ENCODE results near the gene AFMID. TPM values are rescaled to one million over a fixed set of nuclear protein-coding genes. Genes with fewer than 3 reads are reported as not detected.

Gene AFMID
- total RNA-seq, 1 donor from 2014 or later, result 38.6 TPM

- Histone ChIP-seq H3K4me3 (no peak overlapping the region), H3K4me1 (peaks cover 3% of the 10 kb centered on the region), H3K36me3 (peaks cover 16% of the 10 kb centered on the region), H3K27me3 (ENCODE audit: low read depth) (no peaks in the 10 kb centered on the region), H3K27ac (no peak overlapping the region), H3K9me3 (no peaks in the 10 kb centered on the region)
- no peak for DNase-seq
- ATAC-seq, result peak in 1 of 2 donors; percentile 8
- TF ChIP-seq, protein P1, sequence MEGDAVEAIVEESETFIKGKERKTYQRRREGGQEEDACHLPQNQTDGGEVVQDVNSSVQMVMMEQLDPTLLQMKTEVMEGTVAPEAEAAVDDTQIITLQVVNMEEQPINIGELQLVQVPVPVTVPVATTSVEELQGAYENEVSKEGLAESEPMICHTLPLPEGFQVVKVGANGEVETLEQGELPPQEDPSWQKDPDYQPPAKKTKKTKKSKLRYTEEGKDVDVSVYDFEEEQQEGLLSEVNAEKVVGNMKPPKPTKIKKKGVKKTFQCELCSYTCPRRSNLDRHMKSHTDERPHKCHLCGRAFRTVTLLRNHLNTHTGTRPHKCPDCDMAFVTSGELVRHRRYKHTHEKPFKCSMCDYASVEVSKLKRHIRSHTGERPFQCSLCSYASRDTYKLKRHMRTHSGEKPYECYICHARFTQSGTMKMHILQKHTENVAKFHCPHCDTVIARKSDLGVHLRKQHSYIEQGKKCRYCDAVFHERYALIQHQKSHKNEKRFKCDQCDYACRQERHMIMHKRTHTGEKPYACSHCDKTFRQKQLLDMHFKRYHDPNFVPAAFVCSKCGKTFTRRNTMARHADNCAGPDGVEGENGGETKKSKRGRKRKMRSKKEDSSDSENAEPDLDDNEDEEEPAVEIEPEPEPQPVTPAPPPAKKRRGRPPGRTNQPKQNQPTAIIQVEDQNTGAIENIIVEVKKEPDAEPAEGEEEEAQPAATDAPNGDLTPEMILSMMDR (IDR thresholded peaks at IDR 0.05), result no peak
- intact Hi-C loops (cut with DNase I), result no loop called here
These were observed 17.4 kb downstream of the AFMID start for GRCh38 chr17:78204387-78205123.

DNA sequence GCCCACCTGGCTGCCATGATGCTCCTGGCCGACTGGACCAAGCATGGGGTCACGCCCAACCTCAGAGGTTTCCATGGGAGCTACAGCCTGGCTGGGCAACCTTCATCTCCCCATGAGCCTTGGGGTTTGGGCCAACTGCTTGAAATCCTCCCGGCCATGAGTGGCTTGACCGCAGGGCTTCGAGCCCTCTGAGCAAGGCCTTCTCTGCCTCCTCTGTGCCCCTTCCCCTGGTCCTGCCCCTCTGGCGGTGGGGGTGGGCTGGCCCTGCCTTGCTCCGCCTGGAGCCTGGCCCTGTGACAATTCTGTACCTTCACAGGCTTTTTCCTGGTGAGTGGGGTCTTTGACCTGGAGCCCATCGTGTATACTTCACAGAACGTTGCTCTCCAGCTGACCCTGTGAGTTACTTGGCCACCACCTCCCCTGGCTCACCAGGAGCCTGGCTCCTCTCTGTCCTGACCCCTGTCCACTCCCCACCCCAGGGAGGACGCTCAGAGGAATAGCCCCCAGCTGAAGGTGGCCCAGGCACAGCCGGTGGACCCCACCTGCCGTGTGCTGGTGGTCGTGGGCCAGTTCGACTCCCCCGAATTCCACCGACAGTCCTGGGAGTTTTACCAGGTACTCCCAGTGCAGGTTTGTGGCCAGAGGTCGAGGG, 18.1 kb downstream of the AFMID start:
- ATAC-seq, result no peak
- intact Hi-C loops (cut with DNase I), result no loop called here
- TF ChIP-seq, protein P1 (IDR thresholded peaks at IDR 0.05), result no peak
- H3K27ac ChIP-seq, result no peak overlapping the region
- peaks cover 16% of the 10 kb centered on the region for H3K36me3 ChIP-seq
- no peaks in the 10 kb centered on the region for H3K9me3 ChIP-seq
- no peaks in the 10 kb centered on the region for H3K4me1 ChIP-seq
- no peak overlapping the region for H3K4me3 ChIP-seq
- DNase-seq, result no peak
- no peaks in the 10 kb centered on the region for H3K27me3 ChIP-seq (ENCODE audit: low read depth)

DNA sequence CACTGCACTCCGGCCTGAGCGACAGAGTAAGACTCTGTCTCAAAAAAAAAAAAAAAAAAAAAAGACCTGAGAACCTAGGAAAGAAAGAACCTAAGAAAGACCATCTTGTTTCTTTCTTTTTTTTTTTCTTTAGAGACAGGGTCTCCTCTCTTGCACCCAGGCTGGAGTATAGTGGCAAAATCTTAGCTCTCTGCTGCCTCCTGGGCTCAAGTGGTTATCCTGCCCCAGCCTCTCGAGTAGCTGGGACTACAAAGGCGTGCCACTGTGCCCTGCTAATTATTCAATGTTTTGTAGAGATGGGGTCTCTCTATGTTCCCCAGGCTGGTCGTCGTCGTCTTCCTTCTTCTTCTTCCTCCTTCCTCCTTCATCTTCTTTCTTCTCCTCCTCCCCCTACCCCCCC, 19.1 kb downstream of the AFMID start:
- Histone ChIP-seq H3K4me3 (no peak overlapping the region), H3K4me1 (no peaks in the 10 kb centered on the region), H3K36me3 (peaks cover 16% of the 10 kb centered on the region), H3K27me3 (ENCODE audit: low read depth) (no peaks in the 10 kb centered on the region), H3K9me3 (no peaks in the 10 kb centered on the region), H3K27ac (no peak overlapping the region)
- TF ChIP-seq, protein P1 (IDR thresholded peaks at IDR 0.05), result peak; percentile 13
- DNase-seq (no peak), ATAC-seq (no peak)
- intact Hi-C loops (cut with DNase I), result no loop called here

DNA sequence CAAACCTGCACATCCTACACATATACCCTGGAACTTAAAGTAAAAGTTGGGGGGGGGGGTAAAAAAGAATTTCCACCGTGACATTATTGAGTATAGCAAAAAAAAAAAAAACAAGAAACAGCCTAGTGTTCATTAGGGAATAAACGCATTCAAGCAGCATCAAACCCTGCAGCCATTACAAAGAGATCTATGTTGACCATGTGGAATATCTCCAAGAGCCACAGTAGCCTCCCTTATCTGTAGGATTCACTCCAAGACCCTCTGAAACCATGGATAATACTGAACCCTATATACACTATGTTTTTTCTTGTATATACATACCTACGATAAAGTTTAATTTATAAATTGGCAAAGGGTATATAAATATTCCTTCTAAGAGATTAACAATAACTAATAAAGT, 21.3 kb downstream of the AFMID start:
- no peak for ATAC-seq
- no peak for DNase-seq
- H3K27me3 ChIP-seq (ENCODE audit: low read depth), result no peaks in the 10 kb centered on the region
- no peak overlapping the region for H3K27ac ChIP-seq
- TF ChIP-seq, protein P1 (IDR thresholded peaks at IDR 0.05), result no peak
- H3K4me3 ChIP-seq, result no peak overlapping the region
- H3K36me3 ChIP-seq, result peaks cover 16% of the 10 kb centered on the region
- H3K4me1 ChIP-seq, result no peaks in the 10 kb centered on the region
- intact Hi-C loops (cut with DNase I), result no loop called here
- no peaks in the 10 kb centered on the region for H3K9me3 ChIP-seq

DNA sequence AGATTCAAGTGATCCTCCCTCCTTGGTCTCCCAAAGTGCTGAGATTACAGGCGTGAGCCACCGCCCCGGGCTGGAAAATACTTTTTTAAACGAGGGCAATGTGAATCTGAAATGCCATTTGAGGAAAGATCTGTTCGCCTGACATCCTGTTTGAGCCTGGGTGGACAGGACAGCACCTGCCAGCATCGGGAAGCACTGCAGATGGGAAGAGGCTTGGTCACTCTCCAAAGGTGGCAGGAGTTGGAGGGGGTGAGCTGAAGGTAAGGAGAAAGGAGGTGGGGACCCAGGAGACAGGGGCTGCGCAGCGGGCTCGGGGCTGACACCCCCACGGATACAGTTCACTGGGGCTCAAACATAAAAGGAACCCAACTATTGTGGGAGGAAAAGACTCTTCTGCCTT, 22.9 kb downstream of the AFMID start:
- peaks cover 12% of the 10 kb centered on the region for H3K4me1 ChIP-seq
- H3K36me3 ChIP-seq, result peaks cover 6% of the 10 kb centered on the region
- H3K27ac ChIP-seq, result no peak overlapping the region
- ATAC-seq (no peak), DNase-seq (no peak)
- intact Hi-C loops (cut with DNase I), result no loop called here
- TF ChIP-seq, protein P1 (IDR thresholded peaks at IDR 0.05), result no peak
- no peaks in the 10 kb centered on the region for H3K9me3 ChIP-seq
- no peak overlapping the region for H3K4me3 ChIP-seq
- H3K27me3 ChIP-seq (ENCODE audit: low read depth), result no peaks in the 10 kb centered on the region

All from lower lobe of right lung (tissue), 2 donors.